NB4 (cell line): Measurements from ENCODE around the gene RPF1.

Experiments used
- DNase-seq: peaks from one replicate; pipeline ENCODE4 v3.0.0; 2010; ENCODE audit warnings: low read depth
- H3K4me3 ChIP-seq: one replicate; pipeline ENCODE4 v1.5.1; 2011; ENCODE audit warnings: mild to moderate bottlenecking, low read depth, low read length, moderate library complexity
- MYC ChIP-seq: IDR thresholded peaks from 2 replicates; pipeline ENCODE4 v1.6.1; 2011; ENCODE audit warnings: low read depth, low read length
- POLR2A ChIP-seq: IDR thresholded peaks from 2 replicates; pipeline ENCODE4 v1.6.1; 2011; ENCODE audit warnings: mild to moderate bottlenecking; ENCODE audit not compliant: insufficient read length; ENCODE audit errors: extremely low read depth
- TF ChIP-seq, protein P1 (sequence below): IDR thresholded peaks from one replicate; pipeline ENCODE4 v1.5.1; 2012; ENCODE audit warnings: low read depth, low read length
- TF ChIP-seq, protein P2 (sequence below): IDR thresholded peaks from 2 replicates; pipeline ENCODE4 v1.6.1; 2011; ENCODE audit warnings: low read depth, low read length

The RPF1 gene

GRCh38 chr1:84462118-84462517, 16.9 kb upstream of the RPF1 start:
- no peak overlapping the region for H3K4me3 ChIP-seq
- TF ChIP-seq, protein P1, sequence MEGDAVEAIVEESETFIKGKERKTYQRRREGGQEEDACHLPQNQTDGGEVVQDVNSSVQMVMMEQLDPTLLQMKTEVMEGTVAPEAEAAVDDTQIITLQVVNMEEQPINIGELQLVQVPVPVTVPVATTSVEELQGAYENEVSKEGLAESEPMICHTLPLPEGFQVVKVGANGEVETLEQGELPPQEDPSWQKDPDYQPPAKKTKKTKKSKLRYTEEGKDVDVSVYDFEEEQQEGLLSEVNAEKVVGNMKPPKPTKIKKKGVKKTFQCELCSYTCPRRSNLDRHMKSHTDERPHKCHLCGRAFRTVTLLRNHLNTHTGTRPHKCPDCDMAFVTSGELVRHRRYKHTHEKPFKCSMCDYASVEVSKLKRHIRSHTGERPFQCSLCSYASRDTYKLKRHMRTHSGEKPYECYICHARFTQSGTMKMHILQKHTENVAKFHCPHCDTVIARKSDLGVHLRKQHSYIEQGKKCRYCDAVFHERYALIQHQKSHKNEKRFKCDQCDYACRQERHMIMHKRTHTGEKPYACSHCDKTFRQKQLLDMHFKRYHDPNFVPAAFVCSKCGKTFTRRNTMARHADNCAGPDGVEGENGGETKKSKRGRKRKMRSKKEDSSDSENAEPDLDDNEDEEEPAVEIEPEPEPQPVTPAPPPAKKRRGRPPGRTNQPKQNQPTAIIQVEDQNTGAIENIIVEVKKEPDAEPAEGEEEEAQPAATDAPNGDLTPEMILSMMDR: no peak
- TF ChIP-seq, protein P2, sequence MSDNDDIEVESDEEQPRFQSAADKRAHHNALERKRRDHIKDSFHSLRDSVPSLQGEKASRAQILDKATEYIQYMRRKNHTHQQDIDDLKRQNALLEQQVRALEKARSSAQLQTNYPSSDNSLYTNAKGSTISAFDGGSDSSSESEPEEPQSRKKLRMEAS: no peak
- no peak for TF ChIP-seq POLR2A
- no peak for TF ChIP-seq MYC
- peak; percentile 38 for DNase-seq

GRCh38 chr1:84467298-84467697, 11.8 kb upstream of the RPF1 start:
- no peak for DNase-seq
- TF ChIP-seq, protein P1: no peak

DNA sequence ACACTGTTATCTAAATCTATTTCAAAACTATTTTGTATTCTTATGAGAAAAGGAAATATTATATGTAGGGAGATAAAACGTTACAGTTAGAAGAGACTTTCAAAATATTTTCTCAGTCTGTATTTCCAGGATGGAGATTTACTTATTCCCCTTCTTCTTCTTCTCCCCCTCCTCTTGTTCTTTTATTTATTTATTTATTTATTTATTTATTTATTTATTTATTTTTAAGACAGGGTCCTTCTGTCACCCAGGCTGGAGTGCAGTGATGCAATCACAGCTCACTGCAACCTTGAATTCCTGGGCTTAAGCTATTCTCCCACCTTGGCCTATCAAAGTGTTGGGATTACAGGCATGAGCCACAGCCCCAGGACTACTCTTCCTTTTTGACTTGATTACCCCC, 2.8 kb upstream of the RPF1 start:
- no peak overlapping the region for H3K4me3 ChIP-seq
- TF ChIP-seq POLR2A: no peak
- TF ChIP-seq, protein P1: no peak
- no peak for DNase-seq

More at GRCh38 chr1:84467298-84467697, 11.8 kb upstream of the RPF1 start:
- no peak overlapping the region for H3K4me3 ChIP-seq

DNA sequence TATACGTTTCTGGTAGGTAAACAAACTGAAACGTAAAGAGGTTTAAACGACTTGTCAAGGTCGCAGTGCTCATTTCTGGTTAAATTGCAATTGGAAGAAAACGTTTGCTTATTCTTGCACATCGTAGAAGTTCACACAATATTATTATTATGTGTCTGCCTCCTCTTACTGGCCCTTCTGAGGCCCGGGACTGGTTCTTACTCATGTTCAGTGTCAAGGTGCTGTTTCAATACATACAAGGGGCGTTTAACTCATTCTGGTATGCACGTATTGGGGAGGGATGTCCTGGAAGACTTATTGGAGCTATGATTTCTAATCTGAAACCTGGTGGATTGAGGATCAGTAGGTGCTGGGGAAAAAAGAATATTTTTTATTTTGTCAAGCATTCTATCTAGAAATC, 932 bp downstream of the RPF1 start:
- H3K4me3 ChIP-seq: peak overlapping the region; percentile 94
- peak; percentile 11 for DNase-seq
- TF ChIP-seq, protein P1: no peak
- TF ChIP-seq, protein P2: no peak
- TF ChIP-seq MYC (no peak), POLR2A (no peak)

- peak overlapping the region; percentile 94 for H3K4me3 ChIP-seq
- no peak for DNase-seq
- TF ChIP-seq POLR2A: no peak
- TF ChIP-seq, protein P1: no peak
- no peak for TF ChIP-seq MYC
Observed at GRCh38 chr1:84480650-84481049, 1.6 kb downstream of the RPF1 start.

DNA sequence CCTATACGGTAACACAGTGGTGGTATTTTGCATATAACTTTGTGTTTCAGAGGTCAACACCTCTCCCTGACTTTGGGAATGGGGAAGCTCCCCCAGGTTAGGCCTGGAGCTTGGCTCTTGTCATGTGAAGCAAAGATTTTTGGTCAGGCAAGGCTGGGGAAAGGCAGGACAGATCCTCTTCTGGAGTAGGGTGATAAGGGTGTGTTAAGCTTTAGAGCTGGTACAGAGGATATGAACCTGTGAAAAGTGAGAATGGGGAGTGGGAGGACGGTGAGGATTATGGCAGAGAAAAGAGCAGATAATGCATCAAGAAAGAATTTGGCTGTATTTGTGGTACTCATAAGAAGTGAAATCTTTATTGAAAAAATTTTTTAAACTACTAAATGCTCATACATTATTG, 2.3 kb downstream of the RPF1 start:
- H3K4me3 ChIP-seq: peak overlapping the region; percentile 94
- TF ChIP-seq, protein P2: no peak
- no peak for TF ChIP-seq POLR2A
- no peak for TF ChIP-seq MYC
- no peak for DNase-seq
